Gastrocnemius medialis (tissue), 4 donors: ENCODE data around the gene ACOT11.

Experiments
- POLR2A ChIP-seq, 2 donors: fragments of 450-650 bp; IDR thresholded peaks; one replicate each; pipeline ENCODE4 v1.6.1; 2017; ENCODE audit warnings: antibody characterized with exemption in 2 of 2, mild to moderate bottlenecking in 2 of 2, moderate library complexity in 2 of 2
- TF ChIP-seq, protein P1 (sequence below), 5 experiments: fragments of 450-650 bp in 3 of 5; fragments of 200-600 bp in 2 of 5; sonication (generic) in 2 of 5; IDR thresholded peaks in 4 of 5; conservative IDR thresholded peaks in 1 of 5; 1 replicate in 4 of 5; 2 replicates in 1 of 5; pipeline ENCODE4 v1.5.1; 2016 to 2019; ENCODE audit warnings: antibody characterized with exemption in 5 of 5, mild to moderate bottlenecking in 3 of 5, moderate library complexity in 3 of 5

DNA sequence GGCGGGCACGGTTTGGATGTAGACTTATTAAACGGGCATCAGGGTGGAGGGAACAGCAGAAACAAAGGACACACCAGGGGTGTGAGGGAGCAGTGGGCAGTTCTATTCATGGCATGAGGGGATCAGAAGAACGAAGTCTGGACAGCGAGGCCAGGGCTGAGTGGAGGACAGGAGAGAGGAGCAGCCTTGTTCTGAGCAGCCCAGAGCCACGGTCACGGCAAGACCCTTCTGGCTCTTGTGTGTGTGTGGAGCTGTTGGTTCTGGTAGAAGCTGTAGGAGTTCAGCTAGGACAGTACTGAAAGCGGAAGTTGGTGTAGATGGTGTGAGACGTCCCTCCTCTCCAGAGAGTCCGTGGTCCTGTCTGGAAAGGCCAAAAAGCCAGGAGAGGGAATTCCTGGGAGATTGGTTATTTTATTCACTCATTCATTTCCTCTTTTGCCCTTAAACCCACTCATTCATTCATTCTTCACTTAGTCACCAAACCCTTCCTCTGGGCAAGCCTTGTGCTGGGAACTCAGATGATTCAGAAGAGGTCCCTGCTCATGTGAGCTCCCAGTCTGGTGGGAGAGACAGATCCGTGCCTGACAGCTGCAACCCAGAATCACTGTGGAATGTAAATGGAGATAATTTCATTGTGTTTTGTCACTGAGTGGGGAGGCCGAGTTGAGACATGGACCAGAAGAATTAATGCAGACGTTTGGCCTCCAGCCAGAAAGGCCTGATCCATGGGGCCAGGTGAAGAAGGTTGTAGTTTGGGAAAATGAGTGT, 4.1 kb upstream of the ACOT11 start:
- TF ChIP-seq, protein P1, sequence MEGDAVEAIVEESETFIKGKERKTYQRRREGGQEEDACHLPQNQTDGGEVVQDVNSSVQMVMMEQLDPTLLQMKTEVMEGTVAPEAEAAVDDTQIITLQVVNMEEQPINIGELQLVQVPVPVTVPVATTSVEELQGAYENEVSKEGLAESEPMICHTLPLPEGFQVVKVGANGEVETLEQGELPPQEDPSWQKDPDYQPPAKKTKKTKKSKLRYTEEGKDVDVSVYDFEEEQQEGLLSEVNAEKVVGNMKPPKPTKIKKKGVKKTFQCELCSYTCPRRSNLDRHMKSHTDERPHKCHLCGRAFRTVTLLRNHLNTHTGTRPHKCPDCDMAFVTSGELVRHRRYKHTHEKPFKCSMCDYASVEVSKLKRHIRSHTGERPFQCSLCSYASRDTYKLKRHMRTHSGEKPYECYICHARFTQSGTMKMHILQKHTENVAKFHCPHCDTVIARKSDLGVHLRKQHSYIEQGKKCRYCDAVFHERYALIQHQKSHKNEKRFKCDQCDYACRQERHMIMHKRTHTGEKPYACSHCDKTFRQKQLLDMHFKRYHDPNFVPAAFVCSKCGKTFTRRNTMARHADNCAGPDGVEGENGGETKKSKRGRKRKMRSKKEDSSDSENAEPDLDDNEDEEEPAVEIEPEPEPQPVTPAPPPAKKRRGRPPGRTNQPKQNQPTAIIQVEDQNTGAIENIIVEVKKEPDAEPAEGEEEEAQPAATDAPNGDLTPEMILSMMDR (IDR thresholded peaks at IDR 0.05 in 4 of 5, conservative IDR thresholded peaks at IDR 0.05 in 1 of 5), result no peak
- TF ChIP-seq POLR2A (IDR thresholded peaks at IDR 0.05), result no peak
